ENCODE data around the gene RBM11. TPM values are rescaled to one million over a fixed set of nuclear protein-coding genes. Genes with fewer than 3 reads are reported as not detected.

The RBM11 gene
- total and polyA plus RNA-seq, 7 donors, result 0.10 TPM; not detected in 6

GRCh38 chr21:14241297-14241696 lies 25.3 kb downstream of the RBM11 start:
- H3K36me3 ChIP-seq (ENCODE audit: insufficient read depth in 1 of 2, low read depth in 1 of 2), result no peaks in the 10 kb centered on the region
- WGBS, 3 donors, result 46 to 51% (median 50%) methylated on average over 2 of the region's 2 CpGs
- H3K27ac ChIP-seq, result no peak overlapping the region
- intact Hi-C loops (cut with DNase I), result no loop called here
- no peaks in the 10 kb centered on the region for H3K9me3 ChIP-seq
- DNase-seq, result no peak
- H3K4me1 ChIP-seq, result no peaks in the 10 kb centered on the region
- no peak for ATAC-seq
- no peaks in the 10 kb centered on the region for H3K27me3 ChIP-seq (ENCODE audit: insufficient read depth in 3 of 3, low read length in 2 of 3)
- TF ChIP-seq CTCF (IDR thresholded peaks at IDR 0.05), result no peak
- H3K4me3 ChIP-seq, result no peak overlapping the region

GRCh38 chr21:14243461-14243860 lies 27.5 kb downstream of the RBM11 start:
- no peak for TF ChIP-seq CTCF (IDR thresholded peaks at IDR 0.05)
- intact Hi-C loops (cut with DNase I), result no loop called here
- ATAC-seq, result no peak
- Histone ChIP-seq H3K4me3 (no peak overlapping the region), H3K27me3 (ENCODE audit: insufficient read depth in 3 of 3, low read length in 2 of 3) (no peaks in the 10 kb centered on the region), H3K36me3 (ENCODE audit: insufficient read depth in 1 of 2, low read depth in 1 of 2) (no peaks in the 10 kb centered on the region), H3K4me1 (no peaks in the 10 kb centered on the region), H3K9me3 (no peaks in the 10 kb centered on the region), H3K27ac (no peak overlapping the region)
- DNase-seq, result no peak
- WGBS, 3 donors, result 39 to 89% (median 78%) methylated on average over 1 of the region's 1 CpG

DNA sequence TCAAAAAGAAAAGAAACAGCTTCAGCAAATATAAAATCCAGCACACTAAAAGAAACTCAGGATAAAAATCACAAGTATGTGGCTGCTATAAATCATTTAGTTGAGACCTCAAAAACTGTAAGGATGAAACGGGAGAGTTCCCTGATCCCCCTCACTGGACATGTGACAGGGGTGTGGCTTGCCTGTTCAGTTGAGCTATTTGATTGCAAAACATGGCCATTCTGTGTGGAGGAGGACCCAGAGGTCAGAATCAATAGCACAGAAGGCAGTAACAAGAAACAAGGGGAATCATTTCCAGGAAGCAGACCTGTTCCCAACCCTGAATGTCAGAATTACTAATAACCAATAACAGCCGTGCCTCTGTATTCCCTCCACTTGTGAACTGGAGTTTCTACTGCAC lies 27.9 kb downstream of the RBM11 start:
- ATAC-seq, result no peak

GRCh38 chr21:14244911-14245310 lies 29.0 kb downstream of the RBM11 start:
- intact Hi-C loops (cut with DNase I), result no loop called here
- Histone ChIP-seq H3K9me3 (no peaks in the 10 kb centered on the region), H3K4me3 (no peak overlapping the region), H3K27ac (no peak overlapping the region), H3K36me3 (ENCODE audit: insufficient read depth in 1 of 2, low read depth in 1 of 2) (no peaks in the 10 kb centered on the region), H3K4me1 (no peaks in the 10 kb centered on the region), H3K27me3 (ENCODE audit: insufficient read depth in 3 of 3, low read length in 2 of 3) (no peaks in the 10 kb centered on the region)
- ATAC-seq (no peak), DNase-seq (no peak)
- no peak for TF ChIP-seq CTCF (IDR thresholded peaks at IDR 0.05)

More for the DNA sequence above, 27.9 kb downstream of the RBM11 start:
- Histone ChIP-seq H3K4me3 (no peak overlapping the region), H3K27me3 (ENCODE audit: insufficient read depth in 3 of 3, low read length in 2 of 3) (no peaks in the 10 kb centered on the region), H3K4me1 (no peaks in the 10 kb centered on the region), H3K27ac (no peak overlapping the region), H3K36me3 (ENCODE audit: insufficient read depth in 1 of 2, low read depth in 1 of 2) (no peaks in the 10 kb centered on the region), H3K9me3 (no peaks in the 10 kb centered on the region)
- TF ChIP-seq CTCF (IDR thresholded peaks at IDR 0.05), result no peak
- intact Hi-C loops (cut with DNase I), result no loop called here
- no peak for DNase-seq
- 24 to 43% (median 39%) methylated on average over 2 of the region's 2 CpGs for WGBS, 3 donors

DNA sequence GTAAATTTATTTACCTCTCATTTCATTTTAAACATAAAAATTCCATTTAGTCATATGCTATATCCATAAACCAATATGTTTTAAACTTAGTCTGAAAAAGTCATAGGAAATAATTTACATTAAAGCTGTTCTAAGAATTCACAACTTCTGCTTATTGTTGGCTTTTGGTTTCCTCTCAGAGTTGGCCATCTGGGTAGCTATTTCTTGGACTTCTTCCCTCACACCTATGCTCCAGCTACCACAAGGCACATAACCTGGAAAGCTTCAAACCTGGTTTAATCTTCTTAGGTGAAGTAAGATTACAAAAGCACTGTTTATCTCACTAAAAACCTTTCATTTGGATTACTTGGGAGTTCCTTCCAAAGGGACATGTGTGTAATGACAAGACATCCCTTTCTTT lies 29.8 kb downstream of the RBM11 start:
- Histone ChIP-seq H3K4me1 (no peaks in the 10 kb centered on the region), H3K9me3 (no peaks in the 10 kb centered on the region), H3K36me3 (ENCODE audit: insufficient read depth in 1 of 2, low read depth in 1 of 2) (no peaks in the 10 kb centered on the region), H3K27me3 (ENCODE audit: insufficient read depth in 3 of 3, low read length in 2 of 3) (no peaks in the 10 kb centered on the region), H3K27ac (no peak overlapping the region), H3K4me3 (no peak overlapping the region)
- TF ChIP-seq CTCF (IDR thresholded peaks at IDR 0.05), result no peak
- ATAC-seq (no peak), DNase-seq (no peak)
- intact Hi-C loops (cut with DNase I), result no loop called here

Data from psoas muscle (tissue), 8 donors.